GM12878 (cell line): Measurements from ENCODE around the gene PSMB5. TPM values are rescaled to one million over a fixed set of nuclear protein-coding genes. Genes with fewer than 3 reads are reported as not detected.

ENCODE experiments used
- ATAC-seq: fragments of 200-7000 bp; cut with Tn5 transposase; 3 replicates; pipeline ENCODE4 v1.9.1; 2020; ENCODE audit warnings: mild to moderate bottlenecking, moderate library complexity
- BruUV-seq: library from RNA; stranded (reverse); fragments of 400-500 nt; replicated peaks from 2 replicates; lab custom pipeline; 2021; lab: Mats Ljungman, UMichigan
- CTCF ChIA-PET: fragments of 300-600 bp; sonication (Branson Sonifier 250); formaldehyde crosslinking; extraction: SDS; loops from one replicate; lab custom pipeline; 2021; ENCODE audit warnings: inconsistent platforms; lab: Yijun Ruan, JAX
- POLR2A ChIA-PET: fragments of 350-600 bp; formaldehyde crosslinking; extraction: SDS; loops from one replicate; lab custom pipeline; 2021; ENCODE audit warnings: inconsistent platforms; lab: Charles Lee
- RAD21 ChIA-PET: fragments of 300-600 bp; sonication (Branson Sonifier 250); formaldehyde crosslinking; loops from one replicate; lab custom pipeline; 2023; ENCODE audit warnings: antibody characterized with exemption; ENCODE audit not compliant: unreplicated experiment; lab: Charles Lee
- SMC1A ChIA-PET: fragments of 300-600 bp; sonication (Branson Sonifier 250); formaldehyde crosslinking; loops from one replicate; lab custom pipeline; 2023; ENCODE audit not compliant: unreplicated experiment, uncharacterized antibody; lab: Charles Lee
- DNase-seq: peaks from one replicate; pipeline ENCODE4 v3.0.0-alpha.2; 2011; ENCODE audit warnings: low read depth, low spot score
- FAIRE-seq: peaks from 3 replicates; lab custom pipeline; 2011; peaks lifted over from hg19 to GRCh38; lab: Jason Lieb, UNC
- H2AFZ ChIP-seq: 2 replicates; pipeline ENCODE4 v1.6.0; 2011; ENCODE audit warnings: low read depth, low read length, control low read depth; ENCODE audit not compliant: control insufficient read depth
- H3K27ac ChIP-seq: 2 replicates; pipeline ENCODE4 v1.5.1; 2011; ENCODE audit warnings: control low read depth; ENCODE audit not compliant: control insufficient read depth, insufficient read depth
- H3K27me3 ChIP-seq, 2 experiments: replicated peaks in 1 of 2; 2 replicates each; pipeline versions ENCODE4 v1.6.0 to v1.6.1; 2011; ENCODE audit warnings: low read length in 1 of 2; ENCODE audit not compliant: control insufficient read depth in 2 of 2, insufficient read depth in 2 of 2
- H3K36me3 ChIP-seq, 2 experiments: 2 replicates each; pipeline ENCODE4 v1.5.1; 2011; ENCODE audit warnings: low read length in 1 of 2; ENCODE audit not compliant: control insufficient read depth in 2 of 2, insufficient read depth in 2 of 2
- H3K4me1 ChIP-seq: 2 replicates; pipeline ENCODE4 v1.6.1; 2011; ENCODE audit warnings: mild to moderate bottlenecking, low read length, moderate library complexity, mixed read lengths; ENCODE audit not compliant: control insufficient read depth, insufficient read depth
- H3K4me2 ChIP-seq: 2 replicates; pipeline ENCODE4 v1.6.0; 2011; ENCODE audit warnings: control low read depth; ENCODE audit not compliant: control insufficient read depth, insufficient read depth
- H3K4me3 ChIP-seq: fragments of 200-600 bp; sonication (generic); 2 replicates; pipeline ENCODE4 v1.5.1; 2016
- H3K79me2 ChIP-seq: 2 replicates; pipeline ENCODE4 v1.6.0; 2011; ENCODE audit warnings: low read length; ENCODE audit not compliant: control insufficient read depth, insufficient read depth
- H3K9ac ChIP-seq: 2 replicates; pipeline ENCODE4 v1.8.0; 2011; ENCODE audit warnings: low read length, control low read depth, mixed read lengths; ENCODE audit not compliant: control insufficient read depth, insufficient read depth
- H3K9me3 ChIP-seq: replicated peaks from 3 replicates; pipeline ENCODE4 v1.5.1; 2011; ENCODE audit warnings: mild to moderate bottlenecking, low read length; ENCODE audit not compliant: control insufficient read depth, insufficient read depth
- H4K20me1 ChIP-seq: 2 replicates; pipeline ENCODE4 v1.6.0; 2011; ENCODE audit not compliant: control insufficient read depth, insufficient read depth
- CHD4 ChIP-seq: fragments of 200-600 bp; sonication (generic); IDR thresholded peaks from 2 replicates; pipeline ENCODE4 v1.6.1; 2016; ENCODE audit warnings: mild to moderate bottlenecking
- CTCF ChIP-seq, 3 experiments: IDR thresholded peaks in 2 of 3; conservative IDR thresholded peaks in 1 of 3; 2 replicates each; pipeline ENCODE4 v1.5.1; 2011; ENCODE audit warnings: low read depth in 3 of 3, low read length in 3 of 3, mild to moderate bottlenecking in 3 of 3, control low read depth in 2 of 3, moderate library complexity in 2 of 3, inconsistent platforms in 1 of 3, mixed read lengths in 1 of 3; ENCODE audit not compliant: control insufficient read depth in 2 of 3, insufficient read depth in 1 of 3; ENCODE audit errors: extremely low read depth in 1 of 3
- ESRRA ChIP-seq: IDR thresholded peaks from 2 replicates; pipeline ENCODE4 v1.6.1; 2012; ENCODE audit warnings: mild to moderate bottlenecking, low read length, improper control_type of control experiment
- HSF1 ChIP-seq: fragments of 150-350 bp; IDR thresholded peaks from 2 replicates; pipeline ENCODE4 v1.6.1; 2014; ENCODE audit warnings: mild to moderate bottlenecking, low read depth, low read length
- IKZF2 ChIP-seq, 2 experiments: fragments of 450-650 bp; IDR thresholded peaks; 2 replicates each; pipeline ENCODE4 v1.6.1; 2017; ENCODE audit warnings: mild to moderate bottlenecking in 2 of 2, moderate library complexity in 2 of 2
- IRF3 ChIP-seq: fragments of 450-650 bp; IDR thresholded peaks from 2 replicates; pipeline ENCODE4 v1.6.1; 2014; ENCODE audit warnings: mild to moderate bottlenecking
- NFYA ChIP-seq: IDR thresholded peaks from 2 replicates; pipeline ENCODE4 v1.6.1; 2011; ENCODE audit warnings: low read depth, mild to moderate bottlenecking, low read length, improper control_type of control experiment, borderline replicate concordance
- POLR2A ChIP-seq: IDR thresholded peaks from 2 replicates; pipeline ENCODE4 v1.6.1; 2011; ENCODE audit warnings: low read depth, mild to moderate bottlenecking, low read length
- RFX5 ChIP-seq: IDR thresholded peaks from 2 replicates; pipeline ENCODE4 v1.6.1; 2011; ENCODE audit warnings: low read depth, low read length, improper control_type of control experiment
- SIX5 ChIP-seq: IDR thresholded peaks from 2 replicates; pipeline ENCODE4 v1.6.1; 2011; ENCODE audit warnings: mild to moderate bottlenecking, low read depth, low read length, moderate library complexity; ENCODE audit not compliant: severe bottlenecking
- SREBF1 ChIP-seq: IDR thresholded peaks from 2 replicates; pipeline ENCODE4 v1.6.1; 2012; ENCODE audit warnings: mild to moderate bottlenecking, low read length
- SUZ12 ChIP-seq: fragments of 200-600 bp; sonication (generic); IDR thresholded peaks from one replicate; pipeline ENCODE4 v1.6.1; 2018; ENCODE audit warnings: antibody characterized with exemption, mild to moderate bottlenecking; ENCODE audit not compliant: unreplicated experiment
- TCF7 ChIP-seq: IDR thresholded peaks from 2 replicates; pipeline ENCODE4 v1.6.1; 2014; ENCODE audit warnings: antibody characterized with exemption, borderline replicate concordance
- USF2 ChIP-seq: IDR thresholded peaks from 2 replicates; pipeline ENCODE4 v1.6.1; 2011; ENCODE audit warnings: low read depth, low read length, improper control_type of control experiment, borderline replicate concordance
- WRNIP1 ChIP-seq: IDR thresholded peaks from 2 replicates; pipeline ENCODE4 v1.6.1; 2011; ENCODE audit warnings: low read depth, low read length, improper control_type of control experiment, borderline replicate concordance
- ZNF217 ChIP-seq: fragments of 450-650 bp; IDR thresholded peaks from 2 replicates; pipeline ENCODE4 v1.6.1; 2017; ENCODE audit warnings: antibody characterized with exemption, mild to moderate bottlenecking
- WGBS: methylation state at CpG from one replicate; pipeline ENCODE4 v1.1.6; 2016; ENCODE audit warnings: low lambda C conversion rate; ENCODE audit not compliant: insufficient replicate concordance, insufficient coverage; ENCODE audit errors: missing lambda C conversion rate; 5-methylcytosine and 5-hydroxymethylcytosine counted together
- in situ Hi-C: fragments of 300-500 bp; cut with MboI; formaldehyde crosslinking; loops from 9 replicates; pipeline ENCODE4 v1.14.3; 2018; ENCODE audit warnings: mixed read lengths
- intact Hi-C: fragments of 100-400 bp; cut with micrococcal nuclease; formaldehyde crosslinking; loops from one replicate; pipeline ENCODE4 v1.14.2; 2022; ENCODE audit not compliant: unreplicated experiment
- polyA plus RNA-seq, 11 experiments: library from polyadenylated mRNA; depleted of rRNA in 4 of 11; unstranded in 6 of 11; stranded (reverse) in 5 of 11; fragments of >200 nt; fragmentation: Nextera tagmentation in 4 of 11; fragmentation: Illumina TruSeq in 1 of 11; extraction: Ambion mirVana in 4 of 11; extraction: Trizol in 1 of 11; gene quantifications; 1 replicate in 1 of 11; 2 replicates in 10 of 11; pipeline versions ENCODE4 v1.2.1 to v1.2.3, GENCODE V29; 2011 to 2016; ENCODE audit warnings: inconsistent platforms in 2 of 11, missing spikeins in 2 of 11, low read depth in 1 of 11
- total RNA-seq, 4 experiments: library from RNA; depleted of rRNA in 3 of 4; stranded (reverse); fragments of >200 nt in 3 of 4; fragmentation: Illumina TruSeq in 1 of 4; extraction: Trizol in 1 of 4; gene quantifications; 2 replicates each; pipeline versions ENCODE4 v1.2.1 to v1.2.3, GENCODE V29; 2013 to 2021

The PSMB5 gene
- total and polyA plus RNA-seq, 10 of the 15 experiments (the other 5 are each of a cell fraction or from before 2014, with no cell fraction given), result 84.5 to 802 (median 144) TPM

GRCh38 chr14:23070262-23071129, 35.8 kb upstream of the PSMB5 start:
- H3K27me3 ChIP-seq, result no peaks in the 10 kb centered on the region
- ChIA-PET CTCF (interaction anchor here (0.6 to 3.7 kb wide), 25 partner anchors 8 to 259 kb away, joined by 3 to 36 read pairs (median 5); partner anchors contain the start of genes ACIN1, C14orf119, CDH24 and HAUS4), RAD21 (interaction anchor here (0.7 to 2.3 kb wide), 9 partner anchors 12 to 515 kb away, joined by 3 to 23 read pairs (median 4); partner anchors contain the start of genes ACIN1, C14orf119 and CDH24), SMC1A (interaction anchor here (0.9 to 3.2 kb wide), 9 partner anchors 10 to 250 kb away, joined by 3 to 13 read pairs (median 5); partner anchors contain the start of genes ACIN1, C14orf119 and PABPN1), POLR2A (interaction anchor here (1.3 to 3.7 kb wide), 4 partner anchors 12 to 251 kb away, joined by 3 to 19 read pairs (median 4); partner anchors contain the start of genes ACIN1 and C14orf119)
- peaks cover 9% of the 10 kb centered on the region; the same call in 1 of the 2 replicates for H4K20me1 ChIP-seq
- peak overlapping the region; percentile 80 for H3K4me3 ChIP-seq
- no peaks in the 10 kb centered on the region for H3K9me3 ChIP-seq
- 11% methylated on average over 10 of the region's 10 CpGs for WGBS
- intact Hi-C loops, result no loop called here
- H3K9ac ChIP-seq, result peak overlapping the region; percentile 90
- H3K4me1 ChIP-seq, result peaks cover 11% of the 10 kb centered on the region; the same call in 1 of the 2 replicates
- H2AFZ ChIP-seq, result no peak overlapping the region
- H3K4me2 ChIP-seq, result peak overlapping the region; percentile 92
- no peak for ATAC-seq
- peaks cover 36% of the 10 kb centered on the region for H3K79me2 ChIP-seq
- H3K36me3 ChIP-seq, result peaks cover 14 to 34% of the 10 kb centered on the region in 2 experiments
- in situ Hi-C loops, result no loop called here
- peak; percentile 90 for FAIRE-seq
- no peak for DNase-seq
- peak overlapping the region; percentile 86 for H3K27ac ChIP-seq
- BruUV-seq, result TSS peak; percentile 67
- TF ChIP-seq USF2 (no peak), ESRRA (no peak), RFX5 (no peak), SIX5 (no peak), CTCF (IDR thresholded peaks at IDR 0.05 in 2 of 3, conservative IDR thresholded peaks at IDR 0.05 in 1 of 3; ENCODE audit: control insufficient read depth in 2 of 3, extremely low read depth in 1 of 3, insufficient read depth in 1 of 3, low read depth in 3 of 3, low read length in 3 of 3) (no peak), POLR2A (no peak), NFYA (no peak), TCF7 (no peak), CHD4 (no peak), IRF3 (no peak), SREBF1 (no peak), WRNIP1 (no peak), IKZF2 (IDR thresholded peaks at IDR 0.05) (no peak), ZNF217 (no peak), HSF1 (no peak), SUZ12 (no peak)
